Fibroblast of mammary gland (primary cell): ENCODE measurements around the gene GREM1.

ENCODE experiments used
- DNase-seq: peaks from one replicate; pipeline ENCODE4 v3.0.0-alpha.2; 2010; ENCODE audit warnings: low read depth
- H3K4me3 ChIP-seq: 2 replicates; pipeline ENCODE4 v1.5.1; 2011; ENCODE audit warnings: low read depth, mild to moderate bottlenecking, low read length, moderate library complexity; ENCODE audit not compliant: control insufficient read depth
- TF ChIP-seq, protein P1 (sequence below): conservative IDR thresholded peaks from 2 replicates; pipeline ENCODE4 v1.5.1; 2011; ENCODE audit warnings: low read depth, low read length, inconsistent platforms; ENCODE audit not compliant: control insufficient read depth, insufficient read depth

GREM1 gene

DNA sequence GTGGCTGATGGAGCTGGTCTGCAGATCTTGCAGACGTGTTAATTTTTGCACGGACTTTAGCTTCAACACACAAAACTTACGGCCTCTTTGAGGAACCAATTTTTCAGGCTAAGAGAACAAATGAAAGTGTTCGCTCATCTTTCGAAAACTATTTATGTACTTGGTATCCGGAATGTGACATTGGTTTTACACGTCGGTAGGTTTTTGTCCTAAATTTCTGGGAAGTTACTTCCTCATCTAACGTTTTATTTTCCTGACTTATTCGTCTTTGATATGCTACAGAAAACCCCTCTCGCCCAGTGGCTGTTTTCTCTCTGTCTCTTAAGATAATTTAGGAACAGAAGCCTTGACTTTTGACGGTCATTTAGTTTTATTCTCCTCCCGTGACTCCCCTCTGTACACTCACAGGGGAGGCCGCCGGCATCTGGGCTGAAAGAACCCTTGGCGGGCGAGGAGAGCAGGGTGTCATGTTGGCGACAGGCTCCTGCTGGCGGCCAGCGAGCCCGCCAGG lies 834 bp upstream of the GREM1 start:
- DNase-seq = no peak
- H3K4me3 ChIP-seq = peak overlapping the region; percentile 65
- TF ChIP-seq, protein P1, sequence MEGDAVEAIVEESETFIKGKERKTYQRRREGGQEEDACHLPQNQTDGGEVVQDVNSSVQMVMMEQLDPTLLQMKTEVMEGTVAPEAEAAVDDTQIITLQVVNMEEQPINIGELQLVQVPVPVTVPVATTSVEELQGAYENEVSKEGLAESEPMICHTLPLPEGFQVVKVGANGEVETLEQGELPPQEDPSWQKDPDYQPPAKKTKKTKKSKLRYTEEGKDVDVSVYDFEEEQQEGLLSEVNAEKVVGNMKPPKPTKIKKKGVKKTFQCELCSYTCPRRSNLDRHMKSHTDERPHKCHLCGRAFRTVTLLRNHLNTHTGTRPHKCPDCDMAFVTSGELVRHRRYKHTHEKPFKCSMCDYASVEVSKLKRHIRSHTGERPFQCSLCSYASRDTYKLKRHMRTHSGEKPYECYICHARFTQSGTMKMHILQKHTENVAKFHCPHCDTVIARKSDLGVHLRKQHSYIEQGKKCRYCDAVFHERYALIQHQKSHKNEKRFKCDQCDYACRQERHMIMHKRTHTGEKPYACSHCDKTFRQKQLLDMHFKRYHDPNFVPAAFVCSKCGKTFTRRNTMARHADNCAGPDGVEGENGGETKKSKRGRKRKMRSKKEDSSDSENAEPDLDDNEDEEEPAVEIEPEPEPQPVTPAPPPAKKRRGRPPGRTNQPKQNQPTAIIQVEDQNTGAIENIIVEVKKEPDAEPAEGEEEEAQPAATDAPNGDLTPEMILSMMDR = no peak

DNA sequence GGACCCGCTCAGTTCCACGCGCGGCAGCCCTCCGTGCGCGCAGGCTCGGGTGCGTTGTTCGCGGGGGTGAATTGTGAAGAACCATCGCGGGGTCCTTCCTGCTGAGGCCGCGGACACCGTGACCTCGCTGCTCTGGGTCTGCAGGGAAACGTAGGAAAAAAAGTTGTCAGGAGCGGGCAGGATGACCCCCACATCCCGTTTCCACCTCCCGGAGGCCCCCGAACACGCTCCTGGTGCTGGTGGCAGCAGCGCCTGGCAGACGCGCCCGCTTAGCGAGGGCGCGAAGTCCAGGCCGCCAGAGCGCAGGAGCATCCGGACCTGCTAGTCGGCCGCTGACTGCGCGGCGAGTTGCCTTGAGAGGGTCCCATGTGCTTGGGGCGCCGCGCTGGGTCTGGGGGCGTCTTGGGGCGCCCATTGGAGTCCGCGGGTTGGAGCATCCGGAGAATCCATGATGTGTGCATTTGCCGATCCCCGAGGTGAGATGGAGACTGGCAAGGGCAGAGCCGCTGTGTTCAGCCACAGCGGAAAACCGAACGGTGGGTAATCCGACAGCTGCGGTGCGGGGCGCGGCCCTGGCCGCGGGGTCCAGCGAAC lies 520 bp downstream of the GREM1 start:
- TF ChIP-seq, protein P1 = no peak
- peak; percentile 41 for DNase-seq
- H3K4me3 ChIP-seq = peak overlapping the region; percentile 65

GRCh38 chr15:32718821-32719716 lies 1.3 kb downstream of the GREM1 start:
- H3K4me3 ChIP-seq = peak overlapping the region; percentile 65
- TF ChIP-seq, protein P1 = no peak
- no peak for DNase-seq

DNA sequence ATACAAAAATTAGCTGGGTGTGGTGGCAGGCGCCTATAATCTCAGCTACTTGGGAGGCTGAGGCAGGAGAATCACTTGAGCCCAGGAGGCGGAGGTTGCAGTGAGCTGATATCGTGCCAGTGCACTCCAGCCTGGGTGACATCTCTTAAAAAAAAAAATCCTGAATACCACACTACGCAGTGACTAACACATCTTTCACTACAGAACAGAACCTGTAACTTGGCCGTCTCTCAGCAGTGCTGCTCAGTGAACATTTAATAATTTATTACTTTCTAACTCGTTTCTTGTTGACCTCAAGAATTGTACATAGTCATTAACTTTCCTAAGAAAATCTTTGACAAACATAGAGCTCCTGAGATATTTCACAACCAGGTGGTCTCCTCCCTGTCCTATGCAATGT lies 3.8 kb downstream of the GREM1 start:
- peak; percentile 66 for DNase-seq
- no peak overlapping the region for H3K4me3 ChIP-seq
- TF ChIP-seq, protein P1 = no peak

DNA sequence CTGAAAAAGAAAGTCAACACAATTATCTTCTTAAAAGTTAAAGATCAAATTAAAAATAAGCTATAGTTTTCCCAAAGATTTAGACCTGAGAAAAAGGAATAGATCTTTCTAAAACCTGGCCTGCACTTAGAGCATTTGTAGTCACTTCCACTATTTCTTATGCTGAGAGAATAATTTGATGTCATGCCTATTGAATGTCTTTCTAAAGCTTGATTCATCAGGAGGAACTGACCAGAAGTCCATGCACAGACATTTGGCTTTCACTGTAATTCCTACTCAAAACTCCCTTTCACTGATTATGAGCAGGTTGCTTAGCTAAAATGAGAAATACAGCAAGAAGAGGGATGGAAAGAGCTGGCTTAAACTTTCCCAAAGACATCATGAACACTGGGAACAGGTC lies 4.3 kb downstream of the GREM1 start:
- DNase-seq = no peak
- TF ChIP-seq, protein P1 = no peak

GRCh38 chr15:32723171-32723948 lies 5.6 kb downstream of the GREM1 start:
- DNase-seq = no peak
- TF ChIP-seq, protein P1 = no peak
- H3K4me3 ChIP-seq = no peak overlapping the region

More for the DNA sequence above, 4.3 kb downstream of the GREM1 start:
- H3K4me3 ChIP-seq = no peak overlapping the region
